Islet of Langerhans (tissue), 1 donor: ENCODE results near the gene USP38.
"Not testable (repeated sequence)": the region's sequence is repeated elsewhere in the genome, so short reads cannot be mapped to it uniquely, and the experiment has no call there.

Experiments
- FAIRE-seq: peaks from one replicate; lab custom pipeline; 2011; peaks lifted over from hg19 to GRCh38; lab: Jason Lieb, UNC

Gene USP38

GRCh38 chr4:143215873-143216272 is 31.2 kb downstream of the USP38 start:
- peak; percentile 98 for FAIRE-seq

- no peak for FAIRE-seq
Observed at GRCh38 chr4:143224255-143224654, 39.5 kb downstream of the USP38 start.

- no peak for FAIRE-seq
Observed at GRCh38 chr4:143225167-143225566, 40.5 kb downstream of the USP38 start.

- no peak for FAIRE-seq
Observed at GRCh38 chr4:143230683-143231082, 46.0 kb downstream of the USP38 start.

- FAIRE-seq: no peak
Observed at GRCh38 chr4:143232277-143232676, 47.6 kb downstream of the USP38 start.

GRCh38 chr4:143234153-143234552 is 49.4 kb downstream of the USP38 start:
- no peak for FAIRE-seq

GRCh38 chr4:143237195-143237594 is 52.5 kb downstream of the USP38 start:
- not testable (repeated sequence) for FAIRE-seq

- no peak for FAIRE-seq
Observed at GRCh38 chr4:143240939-143241679, 56.4 kb downstream of the USP38 start.

- no peak for FAIRE-seq
Observed at GRCh38 chr4:143241892-143242291, 57.2 kb downstream of the USP38 start.

GRCh38 chr4:143243041-143243440 is 58.3 kb downstream of the USP38 start:
- no peak for FAIRE-seq

GRCh38 chr4:143246977-143247376 is 62.3 kb downstream of the USP38 start:
- FAIRE-seq: no peak

GRCh38 chr4:143247866-143248265 is 63.1 kb downstream of the USP38 start:
- no peak for FAIRE-seq

- FAIRE-seq: no peak
Observed at GRCh38 chr4:143248827-143249226, 64.1 kb downstream of the USP38 start.

GRCh38 chr4:143250617-143251016 is 65.9 kb downstream of the USP38 start:
- no peak for FAIRE-seq

- no peak for FAIRE-seq
Observed at GRCh38 chr4:143251348-143251747, 66.6 kb downstream of the USP38 start.

GRCh38 chr4:143251779-143252178 is 67.1 kb downstream of the USP38 start:
- FAIRE-seq: no peak

- no peak for FAIRE-seq
Observed at GRCh38 chr4:143252478-143252877, 67.8 kb downstream of the USP38 start.

- FAIRE-seq: no peak
Observed at GRCh38 chr4:143253166-143253565, 68.4 kb downstream of the USP38 start.

- FAIRE-seq: no peak
Observed at GRCh38 chr4:143254491-143255226, 69.9 kb downstream of the USP38 start.

- FAIRE-seq: no peak
Observed at GRCh38 chr4:143256456-143256855, 71.7 kb downstream of the USP38 start.

GRCh38 chr4:143257356-143257755 is 72.6 kb downstream of the USP38 start:
- no peak for FAIRE-seq

- FAIRE-seq: no peak
Observed at GRCh38 chr4:143260750-143261149, 76.0 kb downstream of the USP38 start.

- FAIRE-seq: no peak
Observed at GRCh38 chr4:143262838-143263237, 78.1 kb downstream of the USP38 start.

GRCh38 chr4:143267690-143268089 is 83.0 kb downstream of the USP38 start:
- not testable (repeated sequence) for FAIRE-seq
